Measurements from ENCODE around the gene LOXHD1.

Gene LOXHD1

GRCh38 chr18:46480226-46480625 lies 176.8 kb downstream of the LOXHD1 start:
- no peak overlapping the region for H3K4me3 ChIP-seq (ENCODE audit: control insufficient read depth, low read depth, low read length)
- no peak for TF ChIP-seq CTCF (IDR thresholded peaks at IDR 0.05; ENCODE audit: control insufficient read depth, insufficient read depth, low read depth, low read length, missing control alignments)
- no peak for DNase-seq (ENCODE audit: low read depth)

- H3K4me3 ChIP-seq (ENCODE audit: control insufficient read depth, low read depth, low read length): no peak overlapping the region
- no peak for DNase-seq (ENCODE audit: low read depth)
- TF ChIP-seq CTCF (IDR thresholded peaks at IDR 0.05; ENCODE audit: control insufficient read depth, insufficient read depth, low read depth, low read length, missing control alignments): no peak
Measured at GRCh38 chr18:46478796-46479195, 178.2 kb downstream of the LOXHD1 start.

GRCh38 chr18:46477425-46478011 lies 179.5 kb downstream of the LOXHD1 start:
- TF ChIP-seq CTCF (IDR thresholded peaks at IDR 0.05; ENCODE audit: control insufficient read depth, insufficient read depth, low read depth, low read length, missing control alignments): no peak
- no peak for DNase-seq (ENCODE audit: low read depth)
- H3K4me3 ChIP-seq (ENCODE audit: control insufficient read depth, low read depth, low read length): no peak overlapping the region

- no peak overlapping the region for H3K4me3 ChIP-seq (ENCODE audit: control insufficient read depth, low read depth, low read length)
- no peak for DNase-seq (ENCODE audit: low read depth)
- TF ChIP-seq CTCF (IDR thresholded peaks at IDR 0.05; ENCODE audit: control insufficient read depth, insufficient read depth, low read depth, low read length, missing control alignments): no peak
Measured at GRCh38 chr18:46475390-46475752, 181.6 kb downstream of the LOXHD1 start.

- H3K4me3 ChIP-seq (ENCODE audit: control insufficient read depth, low read depth, low read length): no peak overlapping the region
- no peak for DNase-seq (ENCODE audit: low read depth)
- TF ChIP-seq CTCF (IDR thresholded peaks at IDR 0.05; ENCODE audit: control insufficient read depth, insufficient read depth, low read depth, low read length, missing control alignments): no peak
Measured at GRCh38 chr18:46474487-46475389, 182.3 kb downstream of the LOXHD1 start.

GRCh38 chr18:46471809-46472498 lies 185.1 kb downstream of the LOXHD1 start:
- H3K4me3 ChIP-seq (ENCODE audit: control insufficient read depth, low read depth, low read length): no peak overlapping the region
- TF ChIP-seq CTCF (IDR thresholded peaks at IDR 0.05; ENCODE audit: control insufficient read depth, insufficient read depth, low read depth, low read length, missing control alignments): no peak
- no peak for DNase-seq (ENCODE audit: low read depth)
